Kidney epithelial cell (primary cell): ENCODE data around the gene NUP210. TPM values are rescaled to one million over a fixed set of nuclear protein-coding genes. Genes with fewer than 3 reads are reported as not detected.

ENCODE experiments used
- DNase-seq: peaks from one replicate; pipeline ENCODE4 v3.0.0-alpha.2; 2010; ENCODE audit warnings: low read depth
- H3K27me3 ChIP-seq: 2 replicates; pipeline ENCODE4 v1.6.0; 2011; ENCODE audit warnings: low read length; ENCODE audit not compliant: control insufficient read depth, insufficient read depth
- H3K36me3 ChIP-seq: 2 replicates; pipeline ENCODE4 v1.5.1; 2011; ENCODE audit warnings: low read length; ENCODE audit not compliant: control insufficient read depth, insufficient read depth
- H3K4me3 ChIP-seq: 2 replicates; pipeline ENCODE4 v1.5.1; 2011; ENCODE audit warnings: low read depth, mild to moderate bottlenecking, control low read depth, low read length
- total RNA-seq: library from RNA; depleted of rRNA; stranded (reverse); fragments of >200 nt; gene quantifications from 2 replicates; pipeline ENCODE4 v1.2.3, GENCODE V29; 2015
- TF ChIP-seq, protein P1 (sequence below): IDR thresholded peaks from 2 replicates; pipeline ENCODE4 v1.5.1; 2011; ENCODE audit warnings: mild to moderate bottlenecking, moderate library complexity, low read length, control low read depth, inconsistent platforms; ENCODE audit not compliant: insufficient read depth, poor library complexity, severe bottlenecking

Gene NUP210
- total RNA-seq, 1 donor from 2014 or later, result 36.2 TPM

DNA sequence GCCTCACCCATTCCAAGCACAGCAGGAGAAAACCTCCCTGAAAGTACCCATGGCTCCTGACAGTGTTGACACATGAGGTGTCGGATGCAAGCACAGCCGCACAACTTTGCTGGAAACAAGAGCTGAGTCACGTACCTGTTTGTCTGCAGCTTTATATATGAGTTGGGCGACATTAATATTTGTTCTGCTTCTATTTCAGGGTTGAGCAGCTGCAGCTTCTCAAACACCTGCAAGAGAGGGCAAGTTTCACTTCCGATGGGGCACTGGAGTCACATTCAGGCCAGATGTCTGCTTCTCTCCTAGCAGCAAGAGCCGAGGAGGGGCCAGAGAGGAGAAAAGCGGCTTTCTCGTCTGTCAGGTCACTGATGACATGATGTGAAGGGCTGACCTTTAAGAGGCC is 88.0 kb downstream of the NUP210 start:
- no peak for DNase-seq
- TF ChIP-seq, protein P1, sequence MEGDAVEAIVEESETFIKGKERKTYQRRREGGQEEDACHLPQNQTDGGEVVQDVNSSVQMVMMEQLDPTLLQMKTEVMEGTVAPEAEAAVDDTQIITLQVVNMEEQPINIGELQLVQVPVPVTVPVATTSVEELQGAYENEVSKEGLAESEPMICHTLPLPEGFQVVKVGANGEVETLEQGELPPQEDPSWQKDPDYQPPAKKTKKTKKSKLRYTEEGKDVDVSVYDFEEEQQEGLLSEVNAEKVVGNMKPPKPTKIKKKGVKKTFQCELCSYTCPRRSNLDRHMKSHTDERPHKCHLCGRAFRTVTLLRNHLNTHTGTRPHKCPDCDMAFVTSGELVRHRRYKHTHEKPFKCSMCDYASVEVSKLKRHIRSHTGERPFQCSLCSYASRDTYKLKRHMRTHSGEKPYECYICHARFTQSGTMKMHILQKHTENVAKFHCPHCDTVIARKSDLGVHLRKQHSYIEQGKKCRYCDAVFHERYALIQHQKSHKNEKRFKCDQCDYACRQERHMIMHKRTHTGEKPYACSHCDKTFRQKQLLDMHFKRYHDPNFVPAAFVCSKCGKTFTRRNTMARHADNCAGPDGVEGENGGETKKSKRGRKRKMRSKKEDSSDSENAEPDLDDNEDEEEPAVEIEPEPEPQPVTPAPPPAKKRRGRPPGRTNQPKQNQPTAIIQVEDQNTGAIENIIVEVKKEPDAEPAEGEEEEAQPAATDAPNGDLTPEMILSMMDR, result no peak
- Histone ChIP-seq H3K4me3 (no peak overlapping the region), H3K36me3 (no peaks in the 10 kb centered on the region), H3K27me3 (no peaks in the 10 kb centered on the region)

DNA sequence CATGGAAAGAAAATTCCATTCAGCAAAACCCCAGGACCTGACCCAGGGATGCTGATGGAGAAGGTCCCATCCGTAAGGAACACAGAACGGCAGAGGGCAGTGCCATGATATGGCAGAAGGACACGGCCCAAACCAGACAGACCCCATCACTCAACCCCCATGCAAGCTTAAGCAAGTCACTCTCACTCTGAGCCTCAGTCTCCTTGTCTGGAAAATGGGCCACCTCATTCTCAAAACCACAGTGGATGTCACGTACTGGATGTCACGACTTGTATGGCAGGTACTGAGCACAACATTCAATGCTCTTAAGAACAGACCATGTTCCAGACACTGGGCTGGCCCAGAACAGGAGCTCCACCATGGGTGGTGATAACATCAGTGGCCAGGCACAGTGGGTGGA is 90.4 kb downstream of the NUP210 start:
- no peaks in the 10 kb centered on the region for H3K36me3 ChIP-seq
- TF ChIP-seq, protein P1, result no peak
- no peak overlapping the region for H3K4me3 ChIP-seq
- no peak for DNase-seq
- H3K27me3 ChIP-seq, result no peaks in the 10 kb centered on the region

DNA sequence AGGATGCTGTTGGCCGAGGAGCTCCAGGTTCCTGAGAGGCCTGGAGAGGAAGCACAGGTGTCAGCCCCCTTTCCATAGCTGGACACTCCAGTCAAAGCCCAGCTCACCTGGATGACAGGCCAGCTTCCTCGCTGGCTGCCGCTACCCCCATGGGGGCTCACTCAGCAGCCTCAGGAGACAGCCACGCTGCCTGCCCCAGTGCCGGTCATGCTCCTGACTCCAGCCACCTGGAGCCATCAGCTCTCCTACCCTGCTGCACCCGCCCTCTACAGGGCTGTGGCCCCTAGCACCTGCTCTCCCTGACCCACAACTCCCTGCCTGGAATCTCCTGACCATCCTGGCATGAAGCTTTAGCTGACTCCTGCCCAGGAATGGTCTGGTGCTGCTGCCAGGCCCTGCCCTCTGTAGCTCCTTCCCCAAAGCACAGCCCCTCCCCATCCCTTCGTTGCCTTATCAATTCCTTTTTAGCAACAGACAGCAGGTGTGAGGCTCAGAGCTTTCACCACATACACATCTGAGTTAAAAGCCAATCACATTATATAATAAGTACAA is 94.2 kb downstream of the NUP210 start:
- no peak overlapping the region for H3K4me3 ChIP-seq
- TF ChIP-seq, protein P1, result no peak

DNA sequence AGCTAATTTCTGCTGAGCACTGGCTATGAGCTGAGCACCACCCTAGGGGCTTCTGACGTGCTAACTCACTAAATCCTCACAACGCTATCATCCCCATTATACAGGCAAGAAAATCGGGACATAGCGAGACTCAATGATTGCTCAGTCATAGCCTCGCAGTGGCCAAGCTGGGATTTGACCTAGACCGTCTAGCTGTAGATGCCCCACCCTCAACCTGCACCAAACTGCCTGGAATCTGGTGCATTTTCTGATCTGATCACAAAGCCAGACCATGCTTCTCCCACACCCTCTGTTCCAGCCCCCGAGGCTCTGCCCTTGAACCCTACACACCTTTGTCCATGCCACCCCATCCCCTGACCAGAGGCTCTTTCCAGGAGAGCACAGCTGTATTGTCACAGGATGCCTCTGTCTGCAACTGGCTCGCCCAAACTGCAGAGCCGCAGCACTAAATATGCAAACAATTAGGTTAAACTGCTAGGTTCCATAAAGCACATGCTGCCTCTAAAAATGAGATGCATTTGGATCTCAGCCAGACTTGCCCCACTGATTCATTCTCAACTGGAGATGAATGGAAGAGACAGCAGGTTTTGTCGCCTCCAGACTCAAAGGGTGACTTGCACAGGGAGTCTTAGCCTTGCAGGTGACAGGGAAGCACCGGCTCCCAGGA is 95.2 kb downstream of the NUP210 start:
- TF ChIP-seq, protein P1, result no peak
- H3K27me3 ChIP-seq, result no peaks in the 10 kb centered on the region
- H3K4me3 ChIP-seq, result no peak overlapping the region
- no peak for DNase-seq
- no peaks in the 10 kb centered on the region for H3K36me3 ChIP-seq

More for the DNA sequence above, 94.2 kb downstream of the NUP210 start:
- no peak for DNase-seq
- Histone ChIP-seq H3K36me3 (no peaks in the 10 kb centered on the region), H3K27me3 (no peaks in the 10 kb centered on the region)

DNA sequence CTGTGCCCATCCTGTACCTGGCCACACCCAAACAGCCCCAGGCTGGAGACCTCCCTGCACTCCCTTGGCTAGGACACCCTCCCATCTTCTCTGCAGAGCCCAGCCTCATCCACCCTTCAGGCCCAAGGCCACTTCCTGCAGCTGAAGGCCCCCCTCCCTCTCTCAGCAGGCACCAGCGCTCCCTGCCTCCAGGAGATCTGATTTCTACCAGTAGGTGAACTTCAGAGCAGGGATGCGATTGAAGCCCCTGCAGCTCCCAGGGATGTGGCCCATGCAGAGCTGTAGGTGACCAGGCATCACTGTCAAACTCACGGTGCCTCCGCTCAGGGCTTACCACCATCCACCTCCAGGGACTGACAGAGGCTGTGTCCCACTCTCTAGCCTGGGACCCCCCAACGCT is 96.3 kb downstream of the NUP210 start:
- DNase-seq, result no peak
- Histone ChIP-seq H3K36me3 (no peaks in the 10 kb centered on the region), H3K27me3 (no peaks in the 10 kb centered on the region), H3K4me3 (no peak overlapping the region)
- TF ChIP-seq, protein P1, result no peak

DNA sequence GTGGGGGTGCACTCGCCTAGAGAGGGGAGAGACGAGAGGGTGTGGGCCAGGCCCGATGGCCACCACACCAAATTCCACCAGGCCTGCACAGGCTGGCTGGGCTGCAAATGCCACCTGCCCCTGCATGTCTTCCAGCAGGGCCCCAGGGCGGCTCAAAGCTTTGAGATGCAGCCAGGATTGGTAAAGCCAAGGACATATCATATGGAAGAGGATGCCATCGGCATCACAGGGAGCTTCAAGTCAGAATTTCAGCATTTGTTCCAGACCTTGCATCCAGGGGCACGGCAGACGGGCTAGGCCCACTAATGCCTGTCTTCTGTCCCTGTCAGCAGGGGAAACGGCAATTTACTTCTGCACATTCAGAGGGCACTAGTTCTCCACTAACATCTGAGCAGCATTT is 97.8 kb downstream of the NUP210 start:
- no peaks in the 10 kb centered on the region for H3K27me3 ChIP-seq
- H3K4me3 ChIP-seq, result no peak overlapping the region
- TF ChIP-seq, protein P1, result no peak
- no peak for DNase-seq
- no peaks in the 10 kb centered on the region for H3K36me3 ChIP-seq
